Endothelial cell of umbilical vein (primary cell): ENCODE data around the gene ZBTB7C. TPM values are rescaled to one million over a fixed set of nuclear protein-coding genes. Genes with fewer than 3 reads are reported as not detected.

Experiments used
- BruUV-seq: library from RNA; stranded (reverse); fragments of 400-500 nt; replicated peaks from 2 replicates; lab custom pipeline; 2021; lab: Mats Ljungman, UMichigan
- CTCF ChIA-PET: fragments of 300-600, 350-600 bp; sonication (Branson Sonifier 250); formaldehyde crosslinking; loops from one replicate; lab custom pipeline; 2021; ENCODE audit warnings: antibody characterized with exemption, inconsistent platforms; lab: Charles Lee
- POLR2A ChIA-PET: fragments of 300-600, 350-600 bp; sonication (Branson Sonifier 250); formaldehyde crosslinking; loops from one replicate; lab custom pipeline; 2021; ENCODE audit warnings: antibody characterized with exemption, inconsistent platforms; lab: Charles Lee
- DNase-seq: peaks from one replicate; pipeline ENCODE4 v3.0.0-alpha.2; 2011; ENCODE audit warnings: low read depth, low spot score
- FAIRE-seq: peaks from 2 replicates; lab custom pipeline; 2011; peaks lifted over from hg19 to GRCh38; lab: Jason Lieb, UNC
- H2AFZ ChIP-seq: 2 replicates; pipeline ENCODE4 v1.6.0; 2012; ENCODE audit warnings: low read depth, low read length, control low read depth, inconsistent platforms
- H3K27ac ChIP-seq: 2 replicates; pipeline ENCODE4 v1.5.1; 2011; ENCODE audit warnings: low read depth, mild to moderate bottlenecking, control low read depth, low read length, moderate library complexity; ENCODE audit not compliant: insufficient read depth
- H3K27me3 ChIP-seq, 2 experiments: 2 replicates each; pipeline versions ENCODE4 v1.6.0 to v1.6.1; 2011; ENCODE audit warnings: low read length in 2 of 2, mixed read lengths in 1 of 2; ENCODE audit not compliant: control insufficient read depth in 2 of 2, insufficient read depth in 2 of 2
- H3K36me3 ChIP-seq, 2 experiments: 2 replicates in 1 of 2; 3 replicates in 1 of 2; pipeline ENCODE4 v1.5.1; 2011; ENCODE audit warnings: low read length in 2 of 2, mild to moderate bottlenecking in 1 of 2, moderate library complexity in 1 of 2; ENCODE audit not compliant: control insufficient read depth in 2 of 2, insufficient read depth in 2 of 2; ENCODE audit errors: extremely low read depth in 1 of 2
- H3K4me1 ChIP-seq: 3 replicates; pipeline ENCODE4 v1.5.1; 2011; ENCODE audit warnings: mild to moderate bottlenecking, low read length; ENCODE audit not compliant: control insufficient read depth, insufficient read depth; ENCODE audit errors: extremely low read depth
- H3K4me2 ChIP-seq: 2 replicates; pipeline ENCODE4 v1.6.1; 2011; ENCODE audit warnings: low read length, control low read depth, mixed read lengths; ENCODE audit not compliant: insufficient read depth
- H3K4me3 ChIP-seq, 3 experiments: fragments of 200-600 bp in 1 of 3; sonication (generic), shearing (Covaris generic) in 1 of 3; replicated peaks in 1 of 3; 2 replicates each; pipeline ENCODE4 v1.5.1; 2011 to 2016; ENCODE audit warnings: control low read depth in 3 of 3, low read length in 3 of 3, mild to moderate bottlenecking in 2 of 3, inconsistent platforms in 1 of 3, low read depth in 1 of 3, moderate library complexity in 1 of 3; ENCODE audit not compliant: insufficient read depth in 1 of 3
- H3K79me2 ChIP-seq: 2 replicates; pipeline ENCODE4 v1.6.0; 2012; ENCODE audit warnings: low read length, inconsistent platforms; ENCODE audit not compliant: control insufficient read depth, insufficient read depth
- H3K9ac ChIP-seq: replicated peaks from 2 replicates; pipeline ENCODE3; 2011; ENCODE audit warnings: low read length, control low read depth; ENCODE audit not compliant: insufficient read depth; ENCODE audit errors: extremely low read depth
- H3K9me1 ChIP-seq: replicated peaks from 3 replicates; pipeline ENCODE4 v1.6.0; 2011; ENCODE audit warnings: mild to moderate bottlenecking, low read length; ENCODE audit not compliant: control insufficient read depth, insufficient read depth; ENCODE audit errors: extremely low read depth
- H3K9me3 ChIP-seq: replicated peaks from 2 replicates; pipeline ENCODE4 v1.5.1; 2012; ENCODE audit warnings: low read length, inconsistent platforms; ENCODE audit not compliant: control insufficient read depth, insufficient read depth
- H4K20me1 ChIP-seq: replicated peaks from 2 replicates; pipeline ENCODE3; 2011; ENCODE audit warnings: mild to moderate bottlenecking, low read length; ENCODE audit not compliant: control insufficient read depth, insufficient read depth; ENCODE audit errors: extremely low read depth
- CTCF ChIP-seq, 2 donors: IDR thresholded peaks; 1 replicate in 1 of 2; 2 replicates in 1 of 2; pipeline ENCODE4 v1.5.1; 2011; ENCODE audit warnings: low read length in 2 of 2, mild to moderate bottlenecking in 2 of 2, moderate library complexity in 2 of 2, control low read depth in 1 of 2, inconsistent platforms in 1 of 2, low read depth in 1 of 2; ENCODE audit not compliant: insufficient read depth in 1 of 2; ENCODE audit errors: extremely low read depth in 1 of 2
- EZH2 ChIP-seq: IDR thresholded peaks from 2 replicates; pipeline ENCODE4 v1.6.1; 2012; ENCODE audit warnings: borderline replicate concordance, low read depth, mild to moderate bottlenecking, moderate library complexity, low read length, inconsistent platforms; ENCODE audit not compliant: severe bottlenecking
- FOS ChIP-seq: IDR thresholded peaks from 2 replicates; pipeline ENCODE4 v1.6.1; 2011; ENCODE audit warnings: mild to moderate bottlenecking, low read length, moderate library complexity, borderline replicate concordance; ENCODE audit not compliant: insufficient read depth
- GATA2 ChIP-seq: IDR thresholded peaks from 2 replicates; pipeline ENCODE4 v1.7.0; 2011; ENCODE audit warnings: low read depth, mild to moderate bottlenecking, moderate library complexity, mixed read lengths, low read length; ENCODE audit not compliant: insufficient read length, insufficient read depth
- JUN ChIP-seq: IDR thresholded peaks from 2 replicates; pipeline ENCODE4 v1.6.1; 2011; ENCODE audit warnings: borderline replicate concordance, low read depth; ENCODE audit not compliant: insufficient read length, insufficient read depth
- MAX ChIP-seq: IDR thresholded peaks from 2 replicates; pipeline ENCODE4 v1.6.1; 2011; ENCODE audit not compliant: insufficient read depth, insufficient read length
- MYC ChIP-seq: IDR thresholded peaks from one replicate; pipeline ENCODE4 v1.6.1; 2011; ENCODE audit warnings: mild to moderate bottlenecking, low read depth, low read length
- POLR2A ChIP-seq: IDR thresholded peaks from 2 replicates; pipeline ENCODE4 v1.6.1; 2012; ENCODE audit warnings: low read depth, mild to moderate bottlenecking, control low read depth, low read length
- POLR2AphosphoS5 ChIP-seq: IDR thresholded peaks from 2 replicates; pipeline ENCODE4 v1.6.1; 2012; ENCODE audit warnings: low read depth, mild to moderate bottlenecking, control low read depth, low read length, moderate library complexity; ENCODE audit not compliant: insufficient read depth
- dilution Hi-C: fragments of 300-500 bp; cut with MboI; formaldehyde crosslinking; loops from one replicate; pipeline ENCODE4 v1.15.0; 2019; ENCODE audit warnings: low sequenced_read_pairs; ENCODE audit not compliant: extremely low pct_ligation_motif_present
- intact Hi-C: fragments of 100-400 bp; cut with micrococcal nuclease; formaldehyde crosslinking; loops from one replicate; pipeline ENCODE4 v1.10.0; 2022
- polyA plus RNA-seq, 4 experiments: library from polyadenylated mRNA; depleted of rRNA in 3 of 4; stranded (reverse) in 3 of 4; unstranded in 1 of 4; fragments of >200 nt; gene quantifications; 2 replicates each; pipeline versions ENCODE4 v1.2.1 to v1.2.3, GENCODE V29; 2011 to 2012; ENCODE audit warnings: missing spikeins in 1 of 4
- total RNA-seq: library from RNA; stranded (reverse); gene quantifications from 2 replicates; pipeline ENCODE4 v1.2.3, GENCODE V29; 2021

ZBTB7C gene
- total and polyA plus RNA-seq, 2 donors (not counting 3 experiments of a cell fraction or from before 2014, with no cell fraction given), result not detected

GRCh38 chr18:48000701-48001100 is 408.5 kb downstream of the ZBTB7C start:
- ChIA-PET CTCF (interaction anchor here (1.0 to 2.1 kb wide), 4 partner anchors 13 to 245 kb away, joined by 3 to 5 read pairs (median 4); no protein-coding TSS in a partner anchor), POLR2A (no interaction called here)
- dilution Hi-C loops (no loop called here), intact Hi-C loops (loop anchor here (10.0 kb wide), 1 partner anchor 534 kb away; the partner anchor contains the start of gene CTIF)
- H3K27me3 ChIP-seq, result no peaks in the 10 kb centered on the region
- H4K20me1 ChIP-seq, result no peaks in the 10 kb centered on the region
- H3K4me3 ChIP-seq, result no peak overlapping the region
- DNase-seq (no peak), FAIRE-seq (no peak)
- no peak overlapping the region for H3K27ac ChIP-seq
- H3K36me3 ChIP-seq, result no peaks in the 10 kb centered on the region
- peaks cover 15% of the 10 kb centered on the region for H3K4me1 ChIP-seq
- no peaks in the 10 kb centered on the region for H3K79me2 ChIP-seq
- H3K9me1 ChIP-seq, result no peaks in the 10 kb centered on the region
- no peak overlapping the region for H3K4me2 ChIP-seq
- no TSS peak for BruUV-seq
- no peak overlapping the region for H3K9ac ChIP-seq
- TF ChIP-seq MAX (no peak), FOS (no peak), EZH2 (no peak), CTCF (IDR thresholded peaks at IDR 0.05; ENCODE audit: extremely low read depth in 1 of 2, insufficient read depth in 1 of 2, low read depth in 1 of 2, low read length in 2 of 2) (no peak), MYC (no peak), POLR2AphosphoS5 (no peak), JUN (no peak), GATA2 (no peak), POLR2A (no peak)
- H3K9me3 ChIP-seq, result no peaks in the 10 kb centered on the region
- no peak overlapping the region for H2AFZ ChIP-seq
